Right lobe of liver (tissue), 4 donors: ENCODE measurements around the gene CCL25.

ENCODE experiments used
- CTCF ChIP-seq, 4 donors: fragments of 200-600 bp in 3 of 4; fragments of 450-650 bp in 1 of 4; IDR thresholded peaks; one replicate each; pipeline versions ENCODE4 v1.5.1 to v1.8.0; 2016 to 2022; ENCODE audit warnings: antibody characterized with exemption in 4 of 4, mild to moderate bottlenecking in 2 of 4
- POLR2A ChIP-seq: fragments of 450-650 bp; IDR thresholded peaks from one replicate; pipeline ENCODE4 v1.6.1; 2017; ENCODE audit warnings: antibody characterized with exemption, mild to moderate bottlenecking
- donor health status: DM: no; HTN: no; CAD: no.
- donor health status: DM: no; HTN: no; CAD: no.
- donor health status: DM: no; HTN: yes; CAD: no.

- TF ChIP-seq CTCF (IDR thresholded peaks at IDR 0.05) (no peak), POLR2A (no peak)
Observed at GRCh38 chr19:8057545-8058270, 5.1 kb downstream of the CCL25 start.
